Activated T-helper 2 cell treated with anti-CD3 and anti-CD28 coated beads, Interferon-gamma antibody, Interleukin-2, Interleukin-4, amounts not matched to agents 10 μg/mL and 5 μg/mL and 100 μg/mL, durations not matched to agents 14 hours and 24 hours and 36 hours (primary cell): ENCODE results near the gene GLT8D1. TPM values are rescaled to one million over a fixed set of nuclear protein-coding genes. Genes with fewer than 3 reads are reported as not detected.

Experiments
- DNase-seq: peaks from one replicate; pipeline ENCODE4 v3.0.0; 2021; ENCODE audit warnings: low spot score
- H3K27ac Mint-ChIP-seq: one replicate; pipeline ENCODE4 v1.8.0; 2021; ENCODE audit warnings: mixed read lengths
- H3K27me3 Mint-ChIP-seq: one replicate; pipeline ENCODE4 v1.8.0; 2021; ENCODE audit warnings: low read depth, mixed read lengths
- H3K36me3 Mint-ChIP-seq: one replicate; pipeline ENCODE4 v1.8.0; 2021; ENCODE audit warnings: low read depth, mixed read lengths
- H3K4me1 Mint-ChIP-seq: one replicate; pipeline ENCODE4 v1.8.0; 2021; ENCODE audit warnings: low read depth, mixed read lengths
- H3K4me3 Mint-ChIP-seq: one replicate; pipeline ENCODE4 v1.8.0; 2021; ENCODE audit warnings: low read depth, mild to moderate bottlenecking, moderate library complexity, mixed read lengths
- H3K9me3 Mint-ChIP-seq: one replicate; pipeline ENCODE4 v1.8.0; 2021; ENCODE audit warnings: mixed read lengths
- intact Hi-C: fragments of 100-400 bp; cut with micrococcal nuclease; formaldehyde crosslinking; loops from one replicate; pipeline ENCODE4 v1.15.1; 2023
- total RNA-seq: library from RNA; stranded (reverse); gene quantifications from 2 replicates; pipeline ENCODE4 v1.2.3, GENCODE V29; 2022

GLT8D1 gene
- total RNA-seq, 1 donor from 2014 or later, result 38.7 TPM

GRCh38 chr3:52703341-52703740 lies 2.2 kb downstream of the GLT8D1 start:
- no peaks in the 10 kb centered on the region for H3K27me3 Mint-ChIP-seq
- H3K27ac Mint-ChIP-seq, result no peak overlapping the region
- DNase-seq, result no peak
- H3K9me3 Mint-ChIP-seq, result no peaks in the 10 kb centered on the region
- peaks cover 24% of the 10 kb centered on the region for H3K4me1 Mint-ChIP-seq
- H3K4me3 Mint-ChIP-seq, result no peak overlapping the region
- intact Hi-C loops, result no loop called here
- H3K36me3 Mint-ChIP-seq, result peaks cover 24% of the 10 kb centered on the region

DNA sequence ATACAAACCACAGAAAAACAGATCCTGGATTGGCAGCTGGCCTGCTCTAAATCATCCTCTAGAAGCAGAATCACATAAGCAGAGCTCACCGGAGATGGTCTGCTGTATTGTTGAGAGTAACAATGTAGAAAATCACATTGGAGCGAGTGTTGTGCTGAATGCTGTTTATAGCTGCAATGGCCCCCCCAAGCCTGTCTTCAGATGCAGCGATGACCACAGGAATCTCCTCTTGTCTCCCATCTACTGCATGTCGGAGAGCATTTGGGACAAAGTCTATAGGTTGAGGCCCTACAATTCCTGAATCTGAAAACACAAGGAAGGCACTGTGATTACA lies 8.0 kb downstream of the GLT8D1 start:
- Mint-ChIP-seq H3K27ac (peak overlapping the region; percentile 38), H3K27me3 (no peaks in the 10 kb centered on the region), H3K4me1 (peaks cover 20% of the 10 kb centered on the region), H3K36me3 (peaks cover 61% of the 10 kb centered on the region), H3K9me3 (no peaks in the 10 kb centered on the region), H3K4me3 (no peak overlapping the region)
- intact Hi-C loops, result no loop called here
- DNase-seq, result no peak

GRCh38 chr3:52696830-52697631 lies 8.6 kb downstream of the GLT8D1 start:
- H3K4me3 Mint-ChIP-seq, result no peak overlapping the region
- DNase-seq, result no peak
- no peaks in the 10 kb centered on the region for H3K27me3 Mint-ChIP-seq
- intact Hi-C loops, result no loop called here
- H3K27ac Mint-ChIP-seq, result peak overlapping the region; percentile 38
- H3K4me1 Mint-ChIP-seq, result peaks cover 20% of the 10 kb centered on the region
- H3K36me3 Mint-ChIP-seq, result peaks cover 63% of the 10 kb centered on the region
- no peaks in the 10 kb centered on the region for H3K9me3 Mint-ChIP-seq

GRCh38 chr3:52695798-52696671 lies 9.6 kb downstream of the GLT8D1 start:
- H3K9me3 Mint-ChIP-seq, result no peaks in the 10 kb centered on the region
- no peaks in the 10 kb centered on the region for H3K27me3 Mint-ChIP-seq
- peaks cover 20% of the 10 kb centered on the region for H3K4me1 Mint-ChIP-seq
- DNase-seq, result no peak
- no peak overlapping the region for H3K27ac Mint-ChIP-seq
- H3K4me3 Mint-ChIP-seq, result no peak overlapping the region
- H3K36me3 Mint-ChIP-seq, result peaks cover 68% of the 10 kb centered on the region
- intact Hi-C loops, result no loop called here

DNA sequence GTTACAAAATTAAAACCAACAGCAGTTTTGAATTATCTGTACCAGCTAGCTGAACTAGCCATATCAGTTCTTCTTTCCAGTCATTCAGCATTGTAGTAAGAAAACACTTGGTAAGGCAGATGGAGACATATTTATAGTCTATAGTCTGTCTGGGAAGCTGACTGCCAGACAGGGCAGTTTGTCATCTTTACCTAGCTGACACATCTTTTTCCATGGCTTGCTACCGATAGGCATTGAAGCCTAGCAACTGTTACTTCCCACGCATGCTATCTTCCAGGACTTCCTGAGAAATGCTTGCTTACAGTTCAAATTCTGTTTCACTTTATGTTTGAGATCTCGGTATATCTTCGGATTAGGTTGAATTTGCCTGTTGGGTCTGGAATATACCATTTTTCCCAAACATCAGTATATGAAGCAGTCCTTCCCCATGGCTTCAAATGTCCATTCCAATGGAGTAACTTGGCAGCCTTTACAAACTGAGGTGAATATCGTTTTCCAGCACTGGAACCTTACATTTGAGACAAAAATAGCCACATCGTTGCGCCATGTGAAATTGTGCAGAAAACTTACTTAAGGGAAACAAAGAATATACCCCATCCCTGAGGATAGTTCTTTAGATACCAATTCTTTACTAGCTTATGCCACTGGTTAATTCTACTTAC lies 10.9 kb downstream of the GLT8D1 start:
- DNase-seq, result no peak
- Mint-ChIP-seq H3K27ac (no peak overlapping the region), H3K4me3 (no peak overlapping the region), H3K36me3 (peaks cover 77% of the 10 kb centered on the region), H3K9me3 (no peaks in the 10 kb centered on the region), H3K4me1 (peaks cover 21% of the 10 kb centered on the region), H3K27me3 (no peaks in the 10 kb centered on the region)
- intact Hi-C loops, result no loop called here

- H3K9me3 Mint-ChIP-seq, result no peaks in the 10 kb centered on the region
- intact Hi-C loops, result no loop called here
- peak overlapping the region; percentile 43 for H3K27ac Mint-ChIP-seq
- H3K4me3 Mint-ChIP-seq, result no peak overlapping the region
- peaks cover 32% of the 10 kb centered on the region for H3K4me1 Mint-ChIP-seq
- peaks cover 87% of the 10 kb centered on the region for H3K36me3 Mint-ChIP-seq
- DNase-seq, result no peak
- no peaks in the 10 kb centered on the region for H3K27me3 Mint-ChIP-seq
These were observed 12.5 kb downstream of the GLT8D1 start for GRCh38 chr3:52693071-52693470.

DNA sequence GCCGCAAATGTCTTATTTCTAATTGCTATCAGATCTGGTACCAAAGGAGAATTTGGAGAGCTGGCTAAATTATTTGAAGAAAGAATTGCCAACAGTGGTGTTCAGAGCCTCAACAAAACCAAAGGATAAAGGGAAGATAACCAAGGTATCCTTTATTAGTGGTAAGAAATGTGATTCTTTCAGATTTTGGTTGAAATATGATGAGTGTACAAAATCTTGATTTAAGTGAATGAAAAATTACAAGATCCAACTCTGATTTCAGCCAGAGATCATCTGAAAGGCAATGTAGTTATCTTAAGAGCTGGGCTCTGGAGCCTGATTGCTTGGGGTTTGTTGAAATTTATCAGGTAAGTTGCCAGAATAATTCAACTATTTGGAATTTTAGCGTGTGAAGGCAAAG lies 15.0 kb downstream of the GLT8D1 start:
- H3K4me1 Mint-ChIP-seq, result peaks cover 31% of the 10 kb centered on the region
- H3K4me3 Mint-ChIP-seq, result no peak overlapping the region
- intact Hi-C loops, result no loop called here
- H3K27ac Mint-ChIP-seq, result peak overlapping the region; percentile 46
- H3K9me3 Mint-ChIP-seq, result no peaks in the 10 kb centered on the region
- no peaks in the 10 kb centered on the region for H3K27me3 Mint-ChIP-seq
- DNase-seq, result no peak
- H3K36me3 Mint-ChIP-seq, result peaks cover 90% of the 10 kb centered on the region

DNA sequence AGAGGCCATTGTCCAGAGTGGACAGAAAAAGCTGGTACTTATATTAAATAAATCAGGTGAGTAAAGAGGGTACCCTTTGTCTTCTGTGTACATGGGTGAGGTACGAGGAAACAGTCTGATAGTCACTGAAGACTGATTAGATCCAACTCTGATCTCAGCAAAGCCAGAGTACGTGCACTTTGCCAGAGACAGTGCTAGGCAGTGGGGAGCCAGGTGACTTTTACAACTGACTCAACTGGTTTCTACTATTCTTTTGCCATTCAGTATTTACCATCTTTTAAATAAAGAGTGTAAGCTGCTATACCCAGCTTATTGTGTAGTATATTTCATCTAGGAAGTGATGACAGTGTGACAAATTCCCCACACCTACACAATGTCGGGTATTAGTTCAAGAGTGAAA lies 16.4 kb downstream of the GLT8D1 start:
- DNase-seq, result no peak
- Mint-ChIP-seq H3K9me3 (no peaks in the 10 kb centered on the region), H3K4me3 (no peak overlapping the region), H3K36me3 (peaks cover 87% of the 10 kb centered on the region), H3K27me3 (no peaks in the 10 kb centered on the region), H3K4me1 (peaks cover 36% of the 10 kb centered on the region), H3K27ac (peak overlapping the region; percentile 46)
- intact Hi-C loops, result loop anchor here (5.0 to 10.0 kb wide), 5 partner anchors 152 to 714 kb away; partner anchors contain the start of genes ABHD14A, ABHD14B, DUSP7 and NISCH

DNA sequence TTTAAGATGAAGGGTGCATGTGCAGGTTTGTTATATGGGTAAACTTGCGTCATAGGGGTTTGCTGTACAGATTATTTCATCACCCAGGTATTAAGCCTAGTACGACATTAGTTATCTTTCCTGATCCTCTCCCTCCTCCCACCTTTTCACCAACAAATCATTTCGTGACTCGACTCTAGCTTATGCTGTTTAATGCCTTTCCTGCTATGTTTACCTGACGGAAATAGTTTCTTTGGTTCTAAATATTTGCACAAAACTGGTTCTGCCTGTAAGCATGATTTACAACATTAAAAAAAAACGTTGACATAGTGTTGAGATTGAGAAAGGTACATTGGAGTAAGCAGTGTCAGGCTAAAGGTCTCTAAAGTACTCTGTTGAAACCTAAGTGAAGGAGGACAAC lies 17.3 kb downstream of the GLT8D1 start:
- Mint-ChIP-seq H3K36me3 (peaks cover 81% of the 10 kb centered on the region), H3K4me1 (peaks cover 35% of the 10 kb centered on the region), H3K4me3 (peak overlapping the region; percentile 47), H3K9me3 (no peaks in the 10 kb centered on the region), H3K27me3 (no peaks in the 10 kb centered on the region), H3K27ac (peak overlapping the region; percentile 38)
- DNase-seq, result no peak
- intact Hi-C loops, result loop anchor here (5.0 to 10.0 kb wide), 5 partner anchors 151 to 713 kb away; partner anchors contain the start of genes ABHD14A, ABHD14B, DUSP7 and NISCH

- Mint-ChIP-seq H3K36me3 (peaks cover 84% of the 10 kb centered on the region), H3K4me1 (peaks cover 46% of the 10 kb centered on the region), H3K27ac (peak within 1 kb of the TSS; percentile 99), H3K9me3 (no peaks in the 10 kb centered on the region), H3K27me3 (no peaks in the 10 kb centered on the region), H3K4me3 (peak within 1 kb of the TSS; percentile 99)
- intact Hi-C loops, result loop anchor here (1.0 to 10.0 kb wide), 6 partner anchors 20 to 711 kb away; partner anchors contain the start of genes ABHD14A, ABHD14B, DUSP7 and NISCH
- peak; percentile 94 for DNase-seq
These were observed 19.6 kb downstream of the GLT8D1 start, which contains the start of the genes GNL3 and PBRM1 for GRCh38 chr3:52685709-52686691. TSS of gene GNL3 (plus strand) at chr3:52686032. CDS start at chr3:52686093, 61 bp downstream. TSS of gene PBRM1 (minus strand) at chr3:52685913.

DNA sequence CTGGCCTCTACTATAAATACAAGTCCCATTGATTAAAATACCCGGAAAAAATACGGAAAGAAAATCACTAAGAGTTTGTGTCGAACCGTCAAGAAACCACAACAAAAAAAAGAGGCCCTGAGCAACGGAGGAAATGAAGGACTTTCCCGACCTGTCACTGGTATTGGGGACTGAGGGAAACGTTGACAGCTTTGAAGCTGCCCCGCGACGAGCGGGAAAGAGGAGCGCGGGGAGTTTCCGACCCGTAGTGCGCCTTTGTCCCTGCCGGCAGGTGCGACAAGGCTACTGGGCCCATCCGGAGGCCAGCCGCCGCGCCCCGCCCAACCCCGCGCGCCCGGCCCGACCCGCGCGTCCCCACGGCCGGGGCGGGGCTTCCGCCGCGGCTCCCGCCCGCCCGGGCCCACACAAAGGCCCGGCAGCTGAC lies 20.3 kb downstream of the GLT8D1 start:
- H3K27me3 Mint-ChIP-seq, result no peaks in the 10 kb centered on the region
- H3K9me3 Mint-ChIP-seq, result no peaks in the 10 kb centered on the region
- H3K36me3 Mint-ChIP-seq, result peaks cover 82% of the 10 kb centered on the region
- intact Hi-C loops, result loop anchor here (5.0 to 10.0 kb wide), 5 partner anchors 148 to 710 kb away; partner anchors contain the start of genes ABHD14A, ABHD14B, DUSP7 and NISCH
- peak overlapping the region; percentile 87 for H3K4me3 Mint-ChIP-seq
- DNase-seq, result peak; percentile 76
- peaks cover 50% of the 10 kb centered on the region for H3K4me1 Mint-ChIP-seq
- H3K27ac Mint-ChIP-seq, result peak overlapping the region; percentile 93
